ENCODE measurements around the gene PARD3B.

PARD3B gene

GRCh38 chr2:204529795-204530463, 15.3 kb upstream of the PARD3B start:
- no peak overlapping the region for H3K27ac Mint-ChIP-seq

GRCh38 chr2:204530464-204530805, 14.8 kb upstream of the PARD3B start:
- Mint-ChIP-seq H3K9me3 (no peaks in the 10 kb centered on the region), H3K4me1 (no peaks in the 10 kb centered on the region), H3K4me3 (no peak overlapping the region), H3K27me3 (no peaks in the 10 kb centered on the region), H3K27ac (no peak overlapping the region), H3K36me3 (ENCODE audit: low read depth) (no peaks in the 10 kb centered on the region)
- DNase-seq (no peak), ATAC-seq (no peak)

More at GRCh38 chr2:204529795-204530463, 15.3 kb upstream of the PARD3B start:
- H3K4me3 Mint-ChIP-seq, result no peak overlapping the region
- H3K36me3 Mint-ChIP-seq (ENCODE audit: low read depth), result no peaks in the 10 kb centered on the region
- no peaks in the 10 kb centered on the region for H3K27me3 Mint-ChIP-seq
- H3K9me3 Mint-ChIP-seq, result no peaks in the 10 kb centered on the region
- H3K4me1 Mint-ChIP-seq, result no peaks in the 10 kb centered on the region
- ATAC-seq (no peak), DNase-seq (no peak)

- DNase-seq, result no peak
- Mint-ChIP-seq H3K4me1 (no peaks in the 10 kb centered on the region), H3K27me3 (no peaks in the 10 kb centered on the region), H3K27ac (no peak overlapping the region), H3K4me3 (no peak overlapping the region), H3K9me3 (no peaks in the 10 kb centered on the region), H3K36me3 (ENCODE audit: low read depth) (no peaks in the 10 kb centered on the region)
- no peak for ATAC-seq
These were observed 11.5 kb upstream of the PARD3B start for GRCh38 chr2:204533629-204534370.

GRCh38 chr2:204535356-204535755, 9.9 kb upstream of the PARD3B start:
- no peaks in the 10 kb centered on the region for H3K9me3 Mint-ChIP-seq
- no peak overlapping the region for H3K4me3 Mint-ChIP-seq
- H3K27me3 Mint-ChIP-seq, result no peaks in the 10 kb centered on the region
- H3K36me3 Mint-ChIP-seq (ENCODE audit: low read depth), result no peaks in the 10 kb centered on the region
- DNase-seq (no peak), ATAC-seq (no peak)
- H3K4me1 Mint-ChIP-seq, result no peaks in the 10 kb centered on the region
- no peak overlapping the region for H3K27ac Mint-ChIP-seq

- Mint-ChIP-seq H3K4me1 (no peaks in the 10 kb centered on the region), H3K36me3 (ENCODE audit: low read depth) (no peaks in the 10 kb centered on the region), H3K9me3 (no peaks in the 10 kb centered on the region), H3K27me3 (no peaks in the 10 kb centered on the region), H3K27ac (no peak overlapping the region), H3K4me3 (no peak overlapping the region)
- ATAC-seq (no peak), DNase-seq (no peak)
These were observed 9.5 kb upstream of the PARD3B start for GRCh38 chr2:204535764-204536163.

GRCh38 chr2:204538182-204539018, 6.9 kb upstream of the PARD3B start:
- Mint-ChIP-seq H3K9me3 (no peaks in the 10 kb centered on the region), H3K36me3 (ENCODE audit: low read depth) (no peaks in the 10 kb centered on the region), H3K27ac (no peak overlapping the region), H3K4me3 (no peak overlapping the region), H3K27me3 (peaks cover 7% of the 10 kb centered on the region), H3K4me1 (no peaks in the 10 kb centered on the region)
- ATAC-seq (no peak), DNase-seq (no peak)

- DNase-seq, result no peak
- Mint-ChIP-seq H3K36me3 (ENCODE audit: low read depth) (no peaks in the 10 kb centered on the region), H3K27ac (no peak overlapping the region), H3K9me3 (no peaks in the 10 kb centered on the region), H3K4me3 (no peak overlapping the region), H3K4me1 (no peaks in the 10 kb centered on the region), H3K27me3 (peaks cover 13% of the 10 kb centered on the region)
- ATAC-seq, result no peak
These were observed 6.3 kb upstream of the PARD3B start for GRCh38 chr2:204539019-204539385.

GRCh38 chr2:204541637-204542036, 3.6 kb upstream of the PARD3B start:
- no peak for ATAC-seq
- H3K4me1 Mint-ChIP-seq, result peaks cover 13% of the 10 kb centered on the region
- H3K4me3 Mint-ChIP-seq, result no peak overlapping the region
- peaks cover 32% of the 10 kb centered on the region for H3K27me3 Mint-ChIP-seq
- H3K9me3 Mint-ChIP-seq, result no peaks in the 10 kb centered on the region
- DNase-seq, result no peak
- H3K36me3 Mint-ChIP-seq (ENCODE audit: low read depth), result no peaks in the 10 kb centered on the region
- no peak overlapping the region for H3K27ac Mint-ChIP-seq

GRCh38 chr2:204542982-204543608, 2.2 kb upstream of the PARD3B start:
- DNase-seq (no peak), ATAC-seq (no peak)
- Mint-ChIP-seq H3K27me3 (peaks cover 32% of the 10 kb centered on the region), H3K36me3 (ENCODE audit: low read depth) (no peaks in the 10 kb centered on the region), H3K4me3 (no peak overlapping the region), H3K4me1 (peaks cover 13% of the 10 kb centered on the region), H3K27ac (no peak overlapping the region), H3K9me3 (no peaks in the 10 kb centered on the region)

- Mint-ChIP-seq H3K36me3 (ENCODE audit: low read depth) (no peaks in the 10 kb centered on the region), H3K9me3 (no peaks in the 10 kb centered on the region), H3K4me3 (peak overlapping the region; percentile 65), H3K27ac (no peak overlapping the region), H3K27me3 (peaks cover 32% of the 10 kb centered on the region), H3K4me1 (peaks cover 13% of the 10 kb centered on the region)
- ATAC-seq, result no peak
- peak; percentile 3 for DNase-seq
These were observed 823 bp downstream of the PARD3B start for GRCh38 chr2:204545861-204546735.

- Mint-ChIP-seq H3K9me3 (no peaks in the 10 kb centered on the region), H3K4me3 (no peak overlapping the region), H3K27me3 (peaks cover 7% of the 10 kb centered on the region), H3K36me3 (ENCODE audit: low read depth) (no peaks in the 10 kb centered on the region), H3K27ac (no peak overlapping the region), H3K4me1 (peaks cover 3% of the 10 kb centered on the region)
- no peak for DNase-seq
- no peak for ATAC-seq
These were observed 5.7 kb downstream of the PARD3B start for GRCh38 chr2:204550751-204551511.

- Mint-ChIP-seq H3K27me3 (peaks cover 1% of the 10 kb centered on the region), H3K4me3 (no peak overlapping the region), H3K9me3 (no peaks in the 10 kb centered on the region), H3K36me3 (ENCODE audit: low read depth) (no peaks in the 10 kb centered on the region), H3K27ac (no peak overlapping the region), H3K4me1 (no peaks in the 10 kb centered on the region)
- ATAC-seq (no peak), DNase-seq (no peak)
These were observed 6.2 kb downstream of the PARD3B start for GRCh38 chr2:204551512-204551863.

GRCh38 chr2:204557604-204558003, 12.3 kb downstream of the PARD3B start:
- Mint-ChIP-seq H3K9me3 (peaks cover 5% of the 10 kb centered on the region), H3K36me3 (ENCODE audit: low read depth) (peaks cover 2% of the 10 kb centered on the region), H3K4me3 (no peak overlapping the region), H3K4me1 (no peaks in the 10 kb centered on the region), H3K27me3 (peaks cover 10% of the 10 kb centered on the region), H3K27ac (no peak overlapping the region)
- ATAC-seq (no peak), DNase-seq (no peak)

Data from activated naive CD8-positive, alpha-beta T cell treated with anti-CD3 and anti-CD28 coated beads, Interleukin-2, amount 50 U/mL, for 24 hours (primary cell).